GM08714 (cell line): ENCODE results near the gene PCLO.
"Not testable (repeated sequence)": the region's sequence is repeated elsewhere in the genome, so short reads cannot be mapped to it uniquely, and the experiment has no call there.

Experiments used
- H3K4me3 ChIP-seq: fragments of 200-500 bp; sonication (Bioruptor generic); 2 replicates; pipeline ENCODE4 v1.5.1; 2014; ENCODE audit warnings: mild to moderate bottlenecking, low read length, inconsistent platforms
- ZNF274 ChIP-seq: IDR thresholded peaks from 2 replicates; pipeline ENCODE4 v1.6.1; 2012; ENCODE audit warnings: mild to moderate bottlenecking, low read depth, low read length

Gene PCLO

GRCh38 chr7:82945056-82945455 lies 217.6 kb downstream of the PCLO start:
- no peak for TF ChIP-seq ZNF274
- no peak overlapping the region for H3K4me3 ChIP-seq

- H3K4me3 ChIP-seq = no peak overlapping the region
- no peak for TF ChIP-seq ZNF274
Observed at GRCh38 chr7:82932516-82932915, 230.2 kb downstream of the PCLO start.

GRCh38 chr7:82926477-82926876 lies 236.2 kb downstream of the PCLO start:
- TF ChIP-seq ZNF274 = no peak
- H3K4me3 ChIP-seq = no peak overlapping the region

- no peak for TF ChIP-seq ZNF274
- H3K4me3 ChIP-seq = no peak overlapping the region
Observed at GRCh38 chr7:82925331-82925730, 237.4 kb downstream of the PCLO start.

GRCh38 chr7:82906502-82906901 lies 256.2 kb downstream of the PCLO start:
- no peak for TF ChIP-seq ZNF274
- no peak overlapping the region for H3K4me3 ChIP-seq

GRCh38 chr7:82904871-82905270 lies 257.8 kb downstream of the PCLO start:
- no peak overlapping the region for H3K4me3 ChIP-seq
- TF ChIP-seq ZNF274 = no peak

- H3K4me3 ChIP-seq = not testable (repeated sequence)
Observed at GRCh38 chr7:82901098-82901497, 261.6 kb downstream of the PCLO start.

GRCh38 chr7:82897500-82897899 lies 265.2 kb downstream of the PCLO start:
- no peak for TF ChIP-seq ZNF274
- no peak overlapping the region for H3K4me3 ChIP-seq

- not testable (repeated sequence) for H3K4me3 ChIP-seq
Observed at GRCh38 chr7:82894341-82894740, 268.3 kb downstream of the PCLO start.

GRCh38 chr7:82886324-82886723 lies 276.4 kb downstream of the PCLO start:
- H3K4me3 ChIP-seq = no peak overlapping the region
- no peak for TF ChIP-seq ZNF274

- no peak overlapping the region for H3K4me3 ChIP-seq
- TF ChIP-seq ZNF274 = no peak
Observed at GRCh38 chr7:82865856-82866255, 296.8 kb downstream of the PCLO start.

- H3K4me3 ChIP-seq = no peak overlapping the region
- no peak for TF ChIP-seq ZNF274
Observed at GRCh38 chr7:82859106-82859850, 303.4 kb downstream of the PCLO start.

GRCh38 chr7:82851121-82851520 lies 311.6 kb downstream of the PCLO start:
- no peak overlapping the region for H3K4me3 ChIP-seq
- TF ChIP-seq ZNF274 = no peak

- no peak for TF ChIP-seq ZNF274
- H3K4me3 ChIP-seq = no peak overlapping the region
Observed at GRCh38 chr7:82841828-82842227, 320.9 kb downstream of the PCLO start.

GRCh38 chr7:82840061-82840460 lies 322.6 kb downstream of the PCLO start:
- no peak for TF ChIP-seq ZNF274
- no peak overlapping the region for H3K4me3 ChIP-seq

- TF ChIP-seq ZNF274 = no peak
- no peak overlapping the region for H3K4me3 ChIP-seq
Observed at GRCh38 chr7:82839555-82839954, 323.1 kb downstream of the PCLO start.
